ENCODE results near the gene FOXC2. TPM values are rescaled to one million over a fixed set of nuclear protein-coding genes. Genes with fewer than 3 reads are reported as not detected.

The FOXC2 gene
- total and polyA plus RNA-seq, 9 of the 15 experiments (the other 6 are each of a cell fraction or from before 2014, with no cell fraction given): 0.01 to 0.11 (median 0.10) TPM; not detected in 5

DNA sequence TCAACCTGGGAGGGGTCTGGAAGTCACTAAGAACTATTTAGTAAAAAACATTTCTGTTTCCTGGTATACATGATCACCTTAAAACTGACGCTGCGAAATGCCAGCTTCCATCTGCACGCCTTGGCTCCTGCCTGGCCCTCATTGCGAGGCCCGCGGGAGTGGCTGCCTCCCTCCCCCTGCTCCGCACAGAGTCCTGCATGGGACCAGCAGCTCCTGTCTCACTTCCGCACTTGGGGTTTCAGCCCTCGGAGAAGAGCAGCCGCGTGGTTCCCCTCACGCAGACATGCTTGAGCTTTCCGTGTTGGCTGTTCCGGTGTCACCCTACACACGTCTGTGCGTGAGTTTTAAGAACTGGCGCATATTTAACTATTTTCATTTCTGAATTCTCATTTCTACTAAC, 30.0 kb upstream of the FOXC2 start:
- no TSS peak for BruUV-seq (replicated peaks)
- Histone ChIP-seq H3K9me3 (replicated peaks; ENCODE audit: control insufficient read depth, insufficient read depth, low read depth, low read length) (no peaks in the 10 kb centered on the region), H3K4me3 (no peak overlapping the region), H3K79me2 (ENCODE audit: control insufficient read depth, insufficient read depth, low read length) (no peaks in the 10 kb centered on the region), H3K27me3 (ENCODE audit: control insufficient read depth in 2 of 2, insufficient read depth in 2 of 2, low read length in 2 of 2) (no peaks in the 10 kb centered on the region), H3K9ac (ENCODE audit: insufficient read depth in 1 of 2, low read depth in 2 of 2, low read length in 2 of 2) (no peak overlapping the region), H2AFZ (ENCODE audit: low read depth, low read length) (no peak overlapping the region), H3K27ac (ENCODE audit: extremely low read depth, low read depth, low read length) (no peak overlapping the region), H3K36me3 (ENCODE audit: control insufficient read depth, insufficient read depth, low read length) (peaks cover 34% of the 10 kb centered on the region; the same call in 2 of the 3 replicates), H4K20me1 (replicated peaks; ENCODE audit: control insufficient read depth, insufficient read depth, low read length) (no peaks in the 10 kb centered on the region), H3K4me2 (ENCODE audit: insufficient read depth, low read length) (no peak overlapping the region), H3K9me1 (ENCODE audit: control insufficient read depth, insufficient read depth, low read length) (peaks cover 3% of the 10 kb centered on the region), H3K4me1 (replicated peaks in 1 of 2; ENCODE audit: control insufficient read depth in 2 of 2, insufficient read depth in 2 of 2, low read length in 2 of 2) (no peaks in the 10 kb centered on the region)
- DNase-seq (ENCODE audit: extremely low read depth in 1 of 4, low spot score in 3 of 4) (no peak), ATAC-seq (no peak), FAIRE-seq (no peak)
- ChIA-PET CTCF (ENCODE audit: low intra/inter-chr PET ratio) (no interaction called here), POLR2A (interaction anchor here (0.5 to 1.1 kb wide), 2 partner anchors 8 to 291 kb away, joined by 3 to 4 read pairs; no protein-coding TSS in a partner anchor)
- intact Hi-C loops (cut with micrococcal nuclease): no loop called here
- in situ Hi-C loops (cut with MboI): no loop called here
- 97% methylated on average over 15 of the region's 17 CpGs for WGBS (ENCODE audit: insufficient coverage, low coverage, missing lambda C conversion rate)
- TF ChIP-seq MCM2 (IDR thresholded peaks at IDR 0.05; ENCODE audit: low read depth) (no peak), RBM34 (IDR thresholded peaks at IDR 0.05; ENCODE audit: borderline replicate concordance, insufficient read depth, low read length) (no peak), TEAD4 (IDR thresholded peaks at IDR 0.05; ENCODE audit: low read length) (no peak), TEAD4 (CRISPR knock-in tag; IDR thresholded peaks at IDR 0.05; ENCODE audit: borderline replicate concordance) (no peak), ZNF282 (CRISPR knock-in tag; IDR thresholded peaks at IDR 0.05) (no peak), ZSCAN32 (CRISPR knock-in tag; IDR thresholded peaks at IDR 0.05) (no peak), ARID1B (IDR thresholded peaks at IDR 0.05) (no peak), ZNF324 (CRISPR knock-in tag; IDR thresholded peaks at IDR 0.05) (no peak), KLF13 (tag; IDR thresholded peaks at IDR 0.05; ENCODE audit: borderline replicate concordance, low read depth) (no peak)
- TF ChIP-seq, protein P1, sequence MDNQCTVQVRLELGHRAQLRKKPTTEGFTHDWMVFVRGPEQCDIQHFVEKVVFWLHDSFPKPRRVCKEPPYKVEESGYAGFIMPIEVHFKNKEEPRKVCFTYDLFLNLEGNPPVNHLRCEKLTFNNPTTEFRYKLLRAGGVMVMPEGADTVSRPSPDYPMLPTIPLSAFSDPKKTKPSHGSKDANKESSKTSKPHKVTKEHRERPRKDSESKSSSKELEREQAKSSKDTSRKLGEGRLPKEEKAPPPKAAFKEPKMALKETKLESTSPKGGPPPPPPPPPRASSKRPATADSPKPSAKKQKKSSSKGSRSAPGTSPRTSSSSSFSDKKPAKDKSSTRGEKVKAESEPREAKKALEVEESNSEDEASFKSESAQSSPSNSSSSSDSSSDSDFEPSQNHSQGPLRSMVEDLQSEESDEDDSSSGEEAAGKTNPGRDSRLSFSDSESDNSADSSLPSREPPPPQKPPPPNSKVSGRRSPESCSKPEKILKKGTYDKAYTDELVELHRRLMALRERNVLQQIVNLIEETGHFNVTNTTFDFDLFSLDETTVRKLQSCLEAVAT (IDR thresholded peaks at IDR 0.05): no peak
- TF ChIP-seq, protein P2, sequence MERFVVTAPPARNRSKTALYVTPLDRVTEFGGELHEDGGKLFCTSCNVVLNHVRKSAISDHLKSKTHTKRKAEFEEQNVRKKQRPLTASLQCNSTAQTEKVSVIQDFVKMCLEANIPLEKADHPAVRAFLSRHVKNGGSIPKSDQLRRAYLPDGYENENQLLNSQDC (CRISPR knock-in tag; IDR thresholded peaks at IDR 0.05): no peak
- TF ChIP-seq, protein P3, sequence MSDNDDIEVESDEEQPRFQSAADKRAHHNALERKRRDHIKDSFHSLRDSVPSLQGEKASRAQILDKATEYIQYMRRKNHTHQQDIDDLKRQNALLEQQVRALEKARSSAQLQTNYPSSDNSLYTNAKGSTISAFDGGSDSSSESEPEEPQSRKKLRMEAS (CRISPR knock-in tag; IDR thresholded peaks at IDR 0.05): no peak
- TF ChIP-seq, protein P4, sequence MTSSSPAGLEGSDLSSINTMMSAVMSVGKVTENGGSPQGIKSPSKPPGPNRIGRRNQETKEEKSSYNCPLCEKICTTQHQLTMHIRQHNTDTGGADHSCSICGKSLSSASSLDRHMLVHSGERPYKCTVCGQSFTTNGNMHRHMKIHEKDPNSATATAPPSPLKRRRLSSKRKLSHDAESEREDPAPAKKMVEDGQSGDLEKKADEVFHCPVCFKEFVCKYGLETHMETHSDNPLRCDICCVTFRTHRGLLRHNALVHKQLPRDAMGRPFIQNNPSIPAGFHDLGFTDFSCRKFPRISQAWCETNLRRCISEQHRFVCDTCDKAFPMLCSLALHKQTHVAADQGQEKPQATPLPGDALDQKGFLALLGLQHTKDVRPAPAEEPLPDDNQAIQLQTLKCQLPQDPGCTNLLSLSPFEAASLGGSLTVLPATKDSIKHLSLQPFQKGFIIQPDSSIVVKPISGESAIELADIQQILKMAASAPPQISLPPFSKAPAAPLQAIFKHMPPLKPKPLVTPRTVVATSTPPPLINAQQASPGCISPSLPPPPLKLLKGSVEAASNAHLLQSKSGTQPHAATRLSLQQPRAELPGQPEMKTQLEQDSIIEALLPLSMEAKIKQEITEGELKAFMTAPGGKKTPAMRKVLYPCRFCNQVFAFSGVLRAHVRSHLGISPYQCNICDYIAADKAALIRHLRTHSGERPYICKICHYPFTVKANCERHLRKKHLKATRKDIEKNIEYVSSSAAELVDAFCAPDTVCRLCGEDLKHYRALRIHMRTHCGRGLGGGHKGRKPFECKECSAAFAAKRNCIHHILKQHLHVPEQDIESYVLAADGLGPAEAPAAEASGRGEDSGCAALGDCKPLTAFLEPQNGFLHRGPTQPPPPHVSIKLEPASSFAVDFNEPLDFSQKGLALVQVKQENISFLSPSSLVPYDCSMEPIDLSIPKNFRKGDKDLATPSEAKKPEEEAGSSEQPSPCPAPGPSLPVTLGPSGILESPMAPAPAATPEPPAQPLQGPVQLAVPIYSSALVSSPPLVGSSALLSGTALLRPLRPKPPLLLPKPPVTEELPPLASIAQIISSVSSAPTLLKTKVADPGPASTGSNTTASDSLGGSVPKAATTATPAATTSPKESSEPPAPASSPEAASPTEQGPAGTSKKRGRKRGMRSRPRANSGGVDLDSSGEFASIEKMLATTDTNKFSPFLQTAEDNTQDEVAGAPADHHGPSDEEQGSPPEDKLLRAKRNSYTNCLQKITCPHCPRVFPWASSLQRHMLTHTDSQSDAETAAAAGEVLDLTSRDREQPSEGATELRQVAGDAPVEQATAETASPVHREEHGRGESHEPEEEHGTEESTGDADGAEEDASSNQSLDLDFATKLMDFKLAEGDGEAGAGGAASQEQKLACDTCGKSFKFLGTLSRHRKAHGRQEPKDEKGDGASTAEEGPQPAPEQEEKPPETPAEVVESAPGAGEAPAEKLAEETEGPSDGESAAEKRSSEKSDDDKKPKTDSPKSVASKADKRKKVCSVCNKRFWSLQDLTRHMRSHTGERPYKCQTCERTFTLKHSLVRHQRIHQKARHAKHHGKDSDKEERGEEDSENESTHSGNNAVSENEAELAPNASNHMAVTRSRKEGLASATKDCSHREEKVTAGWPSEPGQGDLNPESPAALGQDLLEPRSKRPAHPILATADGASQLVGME (CRISPR knock-in tag; IDR thresholded peaks at IDR 0.05): no peak
- TF ChIP-seq, protein P5, sequence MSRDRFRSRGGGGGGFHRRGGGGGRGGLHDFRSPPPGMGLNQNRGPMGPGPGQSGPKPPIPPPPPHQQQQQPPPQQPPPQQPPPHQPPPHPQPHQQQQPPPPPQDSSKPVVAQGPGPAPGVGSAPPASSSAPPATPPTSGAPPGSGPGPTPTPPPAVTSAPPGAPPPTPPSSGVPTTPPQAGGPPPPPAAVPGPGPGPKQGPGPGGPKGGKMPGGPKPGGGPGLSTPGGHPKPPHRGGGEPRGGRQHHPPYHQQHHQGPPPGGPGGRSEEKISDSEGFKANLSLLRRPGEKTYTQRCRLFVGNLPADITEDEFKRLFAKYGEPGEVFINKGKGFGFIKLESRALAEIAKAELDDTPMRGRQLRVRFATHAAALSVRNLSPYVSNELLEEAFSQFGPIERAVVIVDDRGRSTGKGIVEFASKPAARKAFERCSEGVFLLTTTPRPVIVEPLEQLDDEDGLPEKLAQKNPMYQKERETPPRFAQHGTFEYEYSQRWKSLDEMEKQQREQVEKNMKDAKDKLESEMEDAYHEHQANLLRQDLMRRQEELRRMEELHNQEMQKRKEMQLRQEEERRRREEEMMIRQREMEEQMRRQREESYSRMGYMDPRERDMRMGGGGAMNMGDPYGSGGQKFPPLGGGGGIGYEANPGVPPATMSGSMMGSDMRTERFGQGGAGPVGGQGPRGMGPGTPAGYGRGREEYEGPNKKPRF (IDR thresholded peaks at IDR 0.05; ENCODE audit: low read depth, low read length): no peak
